NCI-H526 treated with DMSO at 0.1 percent for 48 hours (cell line): ENCODE measurements around the gene USP6.
A peak's percentile ranks its signal among the peaks of the same experiment; 100 is the strongest.
"Not testable (repeated sequence)": the region's sequence is repeated elsewhere in the genome, so short reads cannot be mapped to it uniquely, and the experiment has no call there.

Experiments used
- DNase-seq: peaks from one replicate; lab custom pipeline; 2025; lab: John Stamatoyannopoulos, UW

The USP6 gene

GRCh38 chr17:5122056-5122455, 6.2 kb downstream of the USP6 start:
- DNase-seq, result not testable (repeated sequence)

DNA sequence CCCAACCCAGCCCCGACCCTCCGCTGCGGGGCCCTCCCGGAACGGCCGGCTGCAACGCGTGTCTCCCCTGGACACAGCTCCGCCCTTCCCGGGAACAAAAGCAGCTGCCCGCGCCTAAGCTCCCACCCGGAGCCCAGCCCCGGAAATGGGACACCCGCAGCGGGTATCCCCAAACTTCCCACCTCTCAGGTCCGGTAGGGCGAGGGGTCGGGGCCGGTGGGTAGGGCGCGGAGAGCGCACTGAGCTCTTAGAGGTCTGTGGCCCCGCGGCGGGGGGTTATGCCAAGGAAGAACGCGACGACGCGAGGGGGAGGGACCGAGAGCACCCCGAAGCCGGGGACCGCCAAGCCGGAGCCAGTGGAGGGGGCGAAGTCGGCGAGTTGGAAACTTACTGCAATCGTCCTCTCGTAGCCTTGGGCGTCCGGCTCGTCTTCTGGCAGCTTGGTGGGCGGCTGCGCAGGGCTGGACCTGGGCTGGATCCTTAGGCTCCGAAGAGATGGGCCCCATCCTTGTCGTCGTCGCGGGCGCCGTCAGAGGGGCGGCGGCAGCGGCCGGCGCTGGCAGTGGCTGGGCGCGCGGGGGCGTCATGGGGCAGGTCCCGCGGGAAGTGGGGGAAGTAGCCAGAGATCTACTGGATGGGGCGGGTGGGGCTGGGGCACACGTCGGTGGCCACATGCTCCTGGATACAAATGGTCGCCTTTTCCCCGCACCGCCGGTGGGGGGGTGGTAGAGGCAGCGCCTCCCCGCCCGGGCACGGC, 6.9 kb downstream of the USP6 start:
- peak; percentile 1 for DNase-seq

DNA sequence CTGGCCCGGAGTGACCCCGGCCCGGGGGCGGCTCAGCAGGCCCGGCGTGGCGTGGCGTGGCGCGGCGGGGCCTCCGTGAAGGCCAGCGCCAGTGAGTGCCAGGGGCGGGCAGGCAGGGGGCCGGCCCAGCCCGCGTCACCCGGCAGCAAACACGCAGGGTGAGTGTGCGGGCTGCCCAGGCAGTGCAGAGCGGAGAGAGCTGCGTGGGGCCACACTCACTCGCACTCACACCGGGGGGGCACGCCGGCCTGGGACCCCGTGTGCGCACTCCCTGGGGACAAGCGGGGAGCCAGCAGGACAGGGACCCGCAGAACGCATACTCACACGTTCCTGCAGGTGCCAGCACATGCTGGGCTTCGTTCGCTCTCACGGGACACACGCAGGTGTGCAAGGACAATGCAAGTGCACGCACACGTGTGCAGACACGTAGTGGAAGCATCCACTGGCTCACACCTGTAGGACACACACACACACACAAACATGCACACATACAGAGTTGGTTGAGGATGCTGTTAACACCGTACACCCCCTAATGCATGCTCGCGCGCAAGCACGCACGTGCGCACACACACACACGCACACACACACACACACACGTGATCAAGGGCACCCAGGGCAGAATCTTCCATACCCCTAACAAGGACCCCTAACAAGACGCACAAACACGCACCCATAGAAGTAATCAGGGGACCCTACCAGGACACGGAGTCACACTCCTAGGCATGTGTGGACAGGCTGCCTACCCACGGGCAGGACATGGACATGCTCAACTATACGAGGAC, 7.7 kb downstream of the USP6 start:
- no peak for DNase-seq

- DNase-seq, result not testable (repeated sequence)
Observed at GRCh38 chr17:5124125-5124760, 8.4 kb downstream of the USP6 start.

GRCh38 chr17:5124896-5125295, 9.1 kb downstream of the USP6 start:
- not testable (repeated sequence) for DNase-seq

GRCh38 chr17:5126719-5127488, 11.1 kb downstream of the USP6 start:
- no peak for DNase-seq

- no peak for DNase-seq
Observed at GRCh38 chr17:5127910-5128309, 12.1 kb downstream of the USP6 start.

GRCh38 chr17:5128387-5128786, 12.6 kb downstream of the USP6 start:
- not testable (repeated sequence) for DNase-seq

DNA sequence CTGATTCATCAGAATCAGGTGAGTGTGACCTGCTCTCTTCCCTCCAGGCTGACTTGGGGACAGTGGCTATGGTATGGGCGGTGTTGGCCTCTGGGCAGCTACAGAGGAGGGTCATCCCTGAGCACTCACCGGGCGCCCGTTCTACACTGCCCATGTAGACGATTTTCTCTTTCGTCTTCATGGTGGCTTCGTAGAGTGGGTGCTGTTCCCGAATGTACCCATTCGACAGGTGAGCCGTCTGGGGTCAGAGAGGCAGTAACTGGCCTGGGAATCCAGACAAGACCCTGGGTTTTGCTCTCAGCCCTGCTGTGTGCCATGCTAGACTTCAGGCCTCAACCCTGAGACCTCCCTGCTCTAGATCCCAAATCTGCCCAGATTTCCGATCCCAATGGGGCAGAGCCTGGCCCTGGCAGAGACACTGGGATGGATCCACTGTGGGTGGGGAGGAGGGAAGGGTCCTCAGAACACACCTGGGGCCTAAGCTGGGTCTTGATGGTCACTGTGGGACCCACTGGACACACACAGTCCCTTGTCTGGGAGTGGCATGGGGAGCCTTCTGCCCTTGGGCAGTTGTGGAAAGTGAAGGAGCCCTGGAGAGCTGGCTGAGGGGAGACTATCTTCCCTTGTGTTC, 13.2 kb downstream of the USP6 start:
- DNase-seq, result no peak

DNA sequence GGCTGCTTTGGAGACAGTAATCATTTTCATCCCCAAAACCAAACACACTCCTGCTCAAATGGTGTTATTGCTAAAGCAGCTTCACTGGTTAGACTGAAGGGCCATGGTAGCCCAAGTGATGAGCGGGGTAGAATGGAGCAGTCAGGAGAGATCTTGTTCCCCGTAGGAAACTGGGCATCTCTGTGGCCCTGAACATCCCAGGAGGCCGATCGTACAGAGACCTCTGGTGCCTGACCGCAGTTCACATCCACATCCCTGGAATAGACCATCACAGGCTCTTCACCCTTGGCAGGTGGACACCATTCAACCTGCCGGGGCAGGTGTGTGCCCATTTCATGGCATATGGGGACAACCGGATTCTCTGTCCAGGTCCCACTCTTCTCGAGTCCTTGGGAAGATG, 13.9 kb downstream of the USP6 start:
- not testable (repeated sequence) for DNase-seq

DNA sequence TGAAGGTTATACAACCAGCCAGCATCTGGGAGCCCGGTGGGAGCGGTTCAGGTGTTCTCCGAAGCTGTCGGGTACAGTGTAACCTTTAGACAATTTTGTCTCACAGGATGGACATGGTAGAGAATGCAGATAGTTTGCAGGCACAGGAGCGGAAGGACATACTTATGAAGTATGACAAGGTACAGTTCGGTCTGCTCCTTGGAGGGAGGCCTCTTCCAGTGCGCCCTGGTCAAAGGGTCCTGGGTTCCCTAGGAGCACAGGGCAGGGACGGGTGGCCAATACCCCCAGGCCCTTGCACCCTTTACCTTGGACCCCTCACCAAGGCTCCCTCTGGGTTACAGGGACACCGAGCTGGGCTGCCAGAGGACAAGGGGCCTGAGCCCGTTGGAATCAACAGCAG, 14.4 kb downstream of the USP6 start:
- not testable (repeated sequence) for DNase-seq

- DNase-seq, result not testable (repeated sequence)
Observed at GRCh38 chr17:5130687-5131086, 14.9 kb downstream of the USP6 start.

GRCh38 chr17:5131146-5131715, 15.4 kb downstream of the USP6 start:
- no peak for DNase-seq

GRCh38 chr17:5131799-5132502, 16.1 kb downstream of the USP6 start:
- not testable (repeated sequence) for DNase-seq

GRCh38 chr17:5132503-5133225, 16.8 kb downstream of the USP6 start:
- DNase-seq, result not testable (repeated sequence)

GRCh38 chr17:5133311-5133710, 17.5 kb downstream of the USP6 start:
- DNase-seq, result no peak

DNA sequence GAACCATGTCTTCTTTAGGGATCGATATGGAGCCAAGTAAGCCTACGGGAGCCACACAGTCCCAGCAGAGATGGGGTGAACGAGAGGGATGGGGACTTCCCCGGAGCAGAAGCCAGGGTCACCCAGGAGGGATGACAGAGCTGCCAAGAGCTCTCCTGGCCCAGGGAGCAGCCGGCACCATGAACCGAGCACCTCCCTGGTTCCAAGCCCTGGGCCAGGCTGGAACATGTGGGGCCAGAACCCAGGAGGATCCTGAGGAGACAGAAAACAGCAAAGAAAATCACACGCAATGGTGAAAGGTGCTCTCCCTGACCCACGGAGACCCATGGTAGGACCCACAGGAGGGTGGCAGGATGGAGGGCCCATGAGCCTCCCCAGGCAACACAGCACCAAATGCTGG, 18.1 kb downstream of the USP6 start:
- DNase-seq, result not testable (repeated sequence)

- DNase-seq, result not testable (repeated sequence)
Observed at GRCh38 chr17:5134571-5134970, 18.7 kb downstream of the USP6 start.

- not testable (repeated sequence) for DNase-seq
Observed at GRCh38 chr17:5135131-5135712, 19.4 kb downstream of the USP6 start.
